Right atrium auricular region (tissue), 2 donors: ENCODE data around the gene MAGT1. TPM values are rescaled to one million over a fixed set of nuclear protein-coding genes. Genes with fewer than 3 reads are reported as not detected.

Experiments
- DNase-seq: peaks from one replicate; pipeline ENCODE4 v3.0.0-alpha.2; 2019; ENCODE audit warnings: low spot score
- H3K27ac ChIP-seq, 2 donors: fragments of 200-600 bp; sonication (generic); 1 replicate in 1 of 2; 2 replicates in 1 of 2; pipeline ENCODE4 v1.5.1; 2016 to 2019
- H3K27me3 ChIP-seq, 2 donors: fragments of 200-600 bp; sonication (generic); one replicate each; pipeline versions ENCODE4 v1.5.1 to v1.6.0; 2017 to 2019
- H3K36me3 ChIP-seq: fragments of 200-600 bp; sonication (generic); one replicate; pipeline ENCODE4 v1.5.1; 2016
- H3K4me1 ChIP-seq, 2 donors: fragments of 200-600 bp; sonication (generic); one replicate each; pipeline versions ENCODE4 v1.5.1 to v1.6.0; 2017 to 2019
- H3K4me3 ChIP-seq, 2 donors: fragments of 200-600 bp; sonication (generic); 1 replicate in 1 of 2; 2 replicates in 1 of 2; pipeline ENCODE4 v1.5.1; 2017 to 2019; ENCODE audit warnings: mild to moderate bottlenecking in 1 of 2, moderate library complexity in 1 of 2
- H3K9me3 ChIP-seq, 2 donors: fragments of 200-600 bp; sonication (generic); one replicate each; pipeline ENCODE4 v1.5.1; 2019
- total RNA-seq, 2 donors: library from RNA; depleted of rRNA; stranded (reverse); fragments of >200 nt; gene quantifications; one replicate each; pipeline ENCODE4 v1.1.0, GENCODE V29; 2016
- TF ChIP-seq, protein P1 (sequence below), 2 donors: fragments of 200-600 bp; sonication (generic); IDR thresholded peaks; one replicate each; pipeline ENCODE4 v1.5.1; 2019; ENCODE audit warnings: antibody characterized with exemption in 2 of 2

The MAGT1 gene
- total RNA-seq, 2 donors from 2014 or later, result 48.4 to 55.5 TPM

GRCh38 chrX:77917294-77917933 lies 22.2 kb upstream of the MAGT1 start:
- no peak overlapping the region for H3K4me3 ChIP-seq
- H3K9me3 ChIP-seq, result no peaks in the 10 kb centered on the region
- no peak overlapping the region for H3K27ac ChIP-seq
- peaks cover 0 to 8% of the 10 kb centered on the region in 2 donors for H3K4me1 ChIP-seq
- no peak for DNase-seq
- no peaks in the 10 kb centered on the region for H3K36me3 ChIP-seq
- TF ChIP-seq, protein P1, sequence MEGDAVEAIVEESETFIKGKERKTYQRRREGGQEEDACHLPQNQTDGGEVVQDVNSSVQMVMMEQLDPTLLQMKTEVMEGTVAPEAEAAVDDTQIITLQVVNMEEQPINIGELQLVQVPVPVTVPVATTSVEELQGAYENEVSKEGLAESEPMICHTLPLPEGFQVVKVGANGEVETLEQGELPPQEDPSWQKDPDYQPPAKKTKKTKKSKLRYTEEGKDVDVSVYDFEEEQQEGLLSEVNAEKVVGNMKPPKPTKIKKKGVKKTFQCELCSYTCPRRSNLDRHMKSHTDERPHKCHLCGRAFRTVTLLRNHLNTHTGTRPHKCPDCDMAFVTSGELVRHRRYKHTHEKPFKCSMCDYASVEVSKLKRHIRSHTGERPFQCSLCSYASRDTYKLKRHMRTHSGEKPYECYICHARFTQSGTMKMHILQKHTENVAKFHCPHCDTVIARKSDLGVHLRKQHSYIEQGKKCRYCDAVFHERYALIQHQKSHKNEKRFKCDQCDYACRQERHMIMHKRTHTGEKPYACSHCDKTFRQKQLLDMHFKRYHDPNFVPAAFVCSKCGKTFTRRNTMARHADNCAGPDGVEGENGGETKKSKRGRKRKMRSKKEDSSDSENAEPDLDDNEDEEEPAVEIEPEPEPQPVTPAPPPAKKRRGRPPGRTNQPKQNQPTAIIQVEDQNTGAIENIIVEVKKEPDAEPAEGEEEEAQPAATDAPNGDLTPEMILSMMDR (IDR thresholded peaks at IDR 0.05), result no peak
- no peaks in the 10 kb centered on the region for H3K27me3 ChIP-seq

GRCh38 chrX:77910108-77910840 lies 15.0 kb upstream of the MAGT1 start, which contains the start of gene ATP7A:
TSS of gene ATP7A (plus strand) at chrX:77910693. CDS start at chrX:77971642, 60,949 bp downstream.
- no peaks in the 10 kb centered on the region for H3K27me3 ChIP-seq
- DNase-seq, result peak; percentile 87
- peak within 1 kb of the TSS; percentile 53 to 55 for H3K4me3 ChIP-seq
- H3K27ac ChIP-seq, result peak within 1 kb of the TSS; percentile 73 to 82
- TF ChIP-seq, protein P1 (IDR thresholded peaks at IDR 0.05), result peak; percentile 23 to 76
- no peaks in the 10 kb centered on the region for H3K9me3 ChIP-seq
- peaks cover under 1% of the 10 kb centered on the region for H3K36me3 ChIP-seq
- H3K4me1 ChIP-seq, result no peaks in the 10 kb centered on the region

DNA sequence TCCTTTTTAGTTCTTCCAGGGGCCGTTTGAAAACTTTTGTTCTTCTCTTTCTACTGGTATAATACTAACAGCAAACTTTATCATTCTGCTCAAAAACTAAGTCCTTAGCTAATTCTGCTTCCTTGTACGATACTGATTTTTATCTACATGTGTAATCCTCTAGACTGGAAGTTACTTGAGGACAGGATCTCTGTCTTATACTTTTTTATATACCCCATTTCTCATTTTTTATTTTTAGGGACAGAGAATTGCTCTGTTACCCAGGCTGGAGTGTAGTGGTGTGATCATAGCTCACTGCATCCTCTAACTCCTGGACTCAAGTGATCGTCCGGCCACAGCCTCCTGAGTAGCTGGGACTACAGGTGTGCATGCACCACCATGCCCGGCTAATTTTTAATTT lies 6.3 kb upstream of the MAGT1 start:
- no peak overlapping the region for H3K27ac ChIP-seq
- H3K4me1 ChIP-seq, result no peaks in the 10 kb centered on the region
- H3K9me3 ChIP-seq, result no peaks in the 10 kb centered on the region
- peaks cover 15% of the 10 kb centered on the region for H3K36me3 ChIP-seq
- peak overlapping the region; percentile 54 to 59 for H3K4me3 ChIP-seq
- H3K27me3 ChIP-seq, result no peaks in the 10 kb centered on the region
- DNase-seq, result no peak
- TF ChIP-seq, protein P1 (IDR thresholded peaks at IDR 0.05), result no peak

- H3K36me3 ChIP-seq, result peaks cover 15% of the 10 kb centered on the region
- peak overlapping the region; percentile 54 to 59 for H3K4me3 ChIP-seq
- DNase-seq, result no peak
- no peaks in the 10 kb centered on the region for H3K9me3 ChIP-seq
- H3K27ac ChIP-seq, result peak overlapping the region in 1 of 2 donors; percentile 85
- TF ChIP-seq, protein P1 (IDR thresholded peaks at IDR 0.05), result no peak
- no peaks in the 10 kb centered on the region for H3K4me1 ChIP-seq
- no peaks in the 10 kb centered on the region for H3K27me3 ChIP-seq
Observed at GRCh38 chrX:77900688-77901087, 5.5 kb upstream of the MAGT1 start.

DNA sequence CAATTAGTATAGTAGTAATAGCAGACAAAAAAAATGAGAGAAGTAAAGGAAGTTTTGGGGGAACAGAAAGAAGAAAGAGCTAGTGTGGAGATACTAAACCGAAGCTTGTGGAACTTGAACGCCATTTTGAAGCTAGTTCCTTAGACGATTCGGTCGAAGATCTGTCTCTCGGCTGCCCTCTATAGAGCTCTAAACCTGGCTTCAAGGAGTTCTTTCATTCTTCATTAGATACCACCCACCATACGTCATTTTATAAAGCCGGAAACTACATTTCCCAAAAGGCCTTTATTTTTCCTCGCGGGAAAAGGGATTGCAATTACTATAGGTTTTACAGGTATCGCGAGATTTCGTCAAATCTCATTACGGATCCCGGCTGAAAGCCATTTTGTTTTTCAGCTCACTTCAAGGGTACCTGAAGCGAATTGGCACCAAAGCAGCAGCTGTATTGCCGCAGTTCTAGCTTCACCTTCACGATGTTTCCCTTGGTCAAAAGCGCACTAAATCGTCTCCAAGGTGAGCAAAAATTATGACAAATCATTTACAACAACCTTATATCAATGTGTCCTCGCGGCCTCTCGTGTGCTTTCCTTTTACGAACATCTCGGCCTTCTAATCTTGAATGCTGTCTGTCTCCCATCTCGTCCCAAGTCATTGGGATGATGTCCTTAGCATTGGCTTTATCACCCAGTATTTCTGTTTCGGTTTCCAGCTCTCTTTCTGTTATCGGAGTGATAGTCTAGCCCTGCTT lies 4.0 kb upstream of the MAGT1 start, which contains the start of gene COX7B:
Gene COX7B, plus strand, starts transcription at position 388 of the 748 bp plus-strand sequence. Its CDS starts 86 bp downstream, at position 474.
- Histone ChIP-seq H3K4me3 (peak within 1 kb of the TSS; percentile 54 to 59), H3K36me3 (peaks cover 6% of the 10 kb centered on the region), H3K27ac (peak within 1 kb of the TSS; percentile 76 to 85), H3K27me3 (no peaks in the 10 kb centered on the region), H3K9me3 (no peaks in the 10 kb centered on the region), H3K4me1 (no peaks in the 10 kb centered on the region)
- DNase-seq, result peak; percentile 71
- TF ChIP-seq, protein P1 (IDR thresholded peaks at IDR 0.05), result peak in 1 of 2 donors; percentile 35
